Stimulated activated naive B cell treated with anti-CD40 and anti-IgM and Interleukin-4, amounts not matched to agents 10 μg/mL and 1 μg/mL and 100 μg/mL, for 72 hours (primary cell): Measurements from ENCODE around the gene MIDN.

Source experiments
- ATAC-seq, 2 donors: fragments of 150-1000 bp; cut with Tn5 transposase; replicated peaks; 2 replicates each; pipeline ENCODE4 v1.10.0; 2021; ENCODE audit warnings: moderate library complexity in 1 of 2
- DNase-seq: peaks from one replicate; pipeline ENCODE4 v3.0.0; 2021
- H3K27ac Mint-ChIP-seq: one replicate; pipeline ENCODE4 v1.8.0; 2022; ENCODE audit warnings: mild to moderate bottlenecking, mixed read lengths
- H3K27me3 Mint-ChIP-seq, 2 donors: one replicate each; pipeline ENCODE4 v1.8.0; 2022; ENCODE audit warnings: mixed read lengths in 2 of 2
- H3K36me3 Mint-ChIP-seq, 2 donors: one replicate each; pipeline ENCODE4 v1.8.0; 2022; ENCODE audit warnings: mixed read lengths in 2 of 2, mild to moderate bottlenecking in 1 of 2
- H3K4me1 Mint-ChIP-seq, 2 donors: one replicate each; pipeline ENCODE4 v1.8.0; 2022; ENCODE audit warnings: mixed read lengths in 2 of 2, mild to moderate bottlenecking in 1 of 2
- H3K4me3 Mint-ChIP-seq, 2 donors: one replicate each; pipeline ENCODE4 v1.8.0; 2022; ENCODE audit warnings: mild to moderate bottlenecking in 2 of 2, mixed read lengths in 2 of 2, moderate library complexity in 1 of 2
- H3K9me3 Mint-ChIP-seq, 2 donors: one replicate each; pipeline ENCODE4 v1.8.0; 2022; ENCODE audit warnings: mixed read lengths in 2 of 2, mild to moderate bottlenecking in 1 of 2

MIDN gene

GRCh38 chr19:1307320-1307719 is 58.9 kb downstream of the MIDN start:
- Mint-ChIP-seq H3K36me3 (no peaks in the 10 kb centered on the region), H3K4me3 (no peak overlapping the region), H3K27me3 (peaks cover 0 to 18% of the 10 kb centered on the region in 2 donors), H3K4me1 (peaks cover 0 to 7% of the 10 kb centered on the region in 2 donors), H3K9me3 (no peaks in the 10 kb centered on the region), H3K27ac (no peak overlapping the region)
- DNase-seq (no peak), ATAC-seq (no peak)

- Mint-ChIP-seq H3K36me3 (no peaks in the 10 kb centered on the region), H3K27me3 (peaks cover 0 to 18% of the 10 kb centered on the region in 2 donors), H3K9me3 (no peaks in the 10 kb centered on the region), H3K4me1 (peaks cover 0 to 6% of the 10 kb centered on the region in 2 donors), H3K27ac (no peak overlapping the region), H3K4me3 (no peak overlapping the region)
- ATAC-seq (no peak), DNase-seq (no peak)
Observed at GRCh38 chr19:1307755-1308303, 59.4 kb downstream of the MIDN start.

- H3K36me3 Mint-ChIP-seq = no peaks in the 10 kb centered on the region
- H3K27ac Mint-ChIP-seq = no peak overlapping the region
- H3K4me1 Mint-ChIP-seq = no peaks in the 10 kb centered on the region
- no peak for ATAC-seq
- H3K4me3 Mint-ChIP-seq = no peak overlapping the region
- no peaks in the 10 kb centered on the region for H3K9me3 Mint-ChIP-seq
- no peak for DNase-seq
- peaks cover 3 to 17% of the 10 kb centered on the region in 2 donors for H3K27me3 Mint-ChIP-seq
Observed at GRCh38 chr19:1308718-1309117, 60.3 kb downstream of the MIDN start.
